ENCODE results near the gene NIPAL3.

NIPAL3 gene

DNA sequence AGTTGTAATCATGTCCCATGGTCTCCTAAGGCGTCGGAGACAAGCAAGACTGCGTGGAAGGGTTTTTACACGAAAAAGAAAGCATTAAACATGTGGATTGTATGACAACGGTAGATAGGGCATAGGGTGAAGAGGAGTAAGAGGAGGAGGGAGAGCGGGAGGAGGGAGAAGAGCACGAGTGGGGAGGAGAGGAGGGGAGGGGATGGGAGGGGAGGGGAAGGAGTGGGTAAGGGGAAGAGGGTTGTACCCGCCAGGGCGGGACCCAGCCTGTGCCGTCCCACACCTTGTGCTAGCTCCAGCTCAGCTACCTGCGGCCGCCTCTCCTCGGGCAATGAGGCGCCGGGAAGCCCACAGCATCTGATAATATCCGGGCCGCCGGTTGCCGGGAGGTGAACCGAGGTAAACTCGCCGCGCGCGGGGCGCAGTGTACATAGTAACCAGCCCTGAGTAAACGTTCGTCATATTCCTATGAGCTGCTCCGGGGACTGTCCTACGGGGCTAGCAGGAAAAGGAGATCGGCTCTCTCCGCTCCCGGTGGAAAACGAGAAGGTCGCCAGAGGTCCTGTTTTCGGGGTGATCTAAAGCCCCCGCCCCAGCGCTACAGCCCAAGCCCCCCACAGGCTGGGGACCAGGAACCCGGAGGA is 86.6 kb downstream of the NIPAL3 start:
- H3K18ac ChIP-seq (ENCODE audit: low read length): peak overlapping the region; percentile 38
- H3K4ac ChIP-seq (ENCODE audit: low read depth, low read length): no peak overlapping the region
- H3K27me3 ChIP-seq (ENCODE audit: insufficient read depth, low read length): no peaks in the 10 kb centered on the region
- peak overlapping the region; percentile 48 for H2BK5ac ChIP-seq (ENCODE audit: low read depth, low read length, poor library complexity)
- H2AFZ ChIP-seq (ENCODE audit: insufficient read depth, low read length, poor library complexity): peak overlapping the region; percentile 62
- no CpG with 5 or more reads among the region's 39 CpGs for WGBS (ENCODE audit: extremely low coverage, insufficient coverage, insufficient read length)
- peaks cover 4 to 7% of the 10 kb centered on the region in 2 experiments for H3K4me1 ChIP-seq (ENCODE audit: control insufficient read depth in 1 of 2, insufficient read depth in 2 of 2, low read length in 2 of 2)
- H3K4me3 ChIP-seq (ENCODE audit: low read depth, low read length): peak overlapping the region; percentile 78
- H3K36me3 ChIP-seq (ENCODE audit: control insufficient read depth in 1 of 2, insufficient read depth in 2 of 2, low read length in 2 of 2): no peaks in the 10 kb centered on the region
- peak overlapping the region; percentile 67 for H2BK120ac ChIP-seq (ENCODE audit: insufficient read depth, low read length, poor library complexity)
- DNase-seq: peak; percentile 74 to 81
- peak overlapping the region; percentile 91 for H3K4me2 ChIP-seq (ENCODE audit: low read length)
- peak overlapping the region; percentile 78 for H4K91ac ChIP-seq (ENCODE audit: low read depth, low read length)
- H3K9me3 ChIP-seq (ENCODE audit: insufficient read depth, low read depth, low read length): no peaks in the 10 kb centered on the region
- H2AK5ac ChIP-seq (ENCODE audit: low read length): no peak overlapping the region
- H3K23ac ChIP-seq (ENCODE audit: low read length): no peak overlapping the region
- peak overlapping the region; percentile 75 for H3K14ac ChIP-seq (ENCODE audit: low read length)
- peaks cover 6% of the 10 kb centered on the region for H3K79me2 ChIP-seq (ENCODE audit: control insufficient read depth, insufficient read depth, low read length, poor library complexity)
- H4K8ac ChIP-seq (ENCODE audit: low read depth, low read length): peak overlapping the region; percentile 83
- peak overlapping the region; percentile 70 for H3K9ac ChIP-seq (ENCODE audit: low read length)
- H3K79me1 ChIP-seq (ENCODE audit: low read length): peaks cover 12% of the 10 kb centered on the region
- peak overlapping the region; percentile 76 for H3K27ac ChIP-seq (ENCODE audit: low read depth, low read length)
- H4K12ac ChIP-seq (ENCODE audit: low read depth, low read length): peak overlapping the region; percentile 56
- no peak overlapping the region for H2BK12ac ChIP-seq (ENCODE audit: low read length)

DNA sequence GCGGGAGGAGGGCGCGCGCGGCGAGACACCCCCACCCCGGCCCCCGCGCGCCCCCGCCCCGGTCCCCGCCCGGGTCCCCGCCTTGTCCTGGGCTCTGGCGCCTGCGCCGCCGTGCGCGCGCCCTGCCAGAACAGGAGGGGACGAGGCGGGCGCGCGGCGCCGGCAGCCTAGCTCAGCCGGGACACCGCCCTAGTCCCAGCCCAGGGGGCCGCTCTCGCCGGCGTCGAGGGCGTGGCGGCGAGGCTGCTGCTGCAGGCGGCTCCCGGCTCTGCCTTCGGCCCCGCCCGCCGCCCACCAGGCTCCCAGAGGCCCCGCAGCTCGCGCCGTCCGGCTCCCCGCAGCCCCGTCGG is 87.1 kb downstream of the NIPAL3 start, which contains the start of gene RCAN3:
Gene RCAN3 (plus strand): TSS at position 128 of the 350 bp plus-strand sequence. CDS start 11,537 bp downstream, outside the sequence.
- Histone ChIP-seq H3K79me2 (ENCODE audit: control insufficient read depth, insufficient read depth, low read length, poor library complexity) (peaks cover 6% of the 10 kb centered on the region), H3K36me3 (ENCODE audit: control insufficient read depth in 1 of 2, insufficient read depth in 2 of 2, low read length in 2 of 2) (no peaks in the 10 kb centered on the region), H3K4ac (ENCODE audit: low read depth, low read length) (peak within 1 kb of the TSS; percentile 47), H2BK12ac (ENCODE audit: low read length) (peak within 1 kb of the TSS; percentile 30), H3K9me3 (ENCODE audit: insufficient read depth, low read depth, low read length) (no peaks in the 10 kb centered on the region), H4K8ac (ENCODE audit: low read depth, low read length) (peak within 1 kb of the TSS; percentile 83), H3K18ac (ENCODE audit: low read length) (peak within 1 kb of the TSS; percentile 85), H3K4me3 (ENCODE audit: low read depth, low read length) (peak within 1 kb of the TSS; percentile 78), H3K27me3 (ENCODE audit: insufficient read depth, low read length) (no peaks in the 10 kb centered on the region), H3K4me1 (ENCODE audit: control insufficient read depth in 1 of 2, insufficient read depth in 2 of 2, low read length in 2 of 2) (peaks cover 4 to 7% of the 10 kb centered on the region in 2 experiments), H3K14ac (ENCODE audit: low read length) (peak within 1 kb of the TSS; percentile 82), H3K9ac (ENCODE audit: low read length) (peak within 1 kb of the TSS; percentile 70), H2AFZ (ENCODE audit: insufficient read depth, low read length, poor library complexity) (peak within 1 kb of the TSS; percentile 95), H2BK120ac (ENCODE audit: insufficient read depth, low read length, poor library complexity) (peak within 1 kb of the TSS; percentile 81), H2BK5ac (ENCODE audit: low read depth, low read length, poor library complexity) (peak within 1 kb of the TSS; percentile 72), H2AK5ac (ENCODE audit: low read length) (no peak within 1 kb of the TSS), H4K12ac (ENCODE audit: low read depth, low read length) (peak within 1 kb of the TSS; percentile 94), H4K91ac (ENCODE audit: low read depth, low read length) (peak within 1 kb of the TSS; percentile 89), H3K27ac (ENCODE audit: low read depth, low read length) (peak within 1 kb of the TSS; percentile 76), H3K79me1 (ENCODE audit: low read length) (peaks cover 12% of the 10 kb centered on the region), H3K23ac (ENCODE audit: low read length) (no peak within 1 kb of the TSS), H3K4me2 (ENCODE audit: low read length) (peak within 1 kb of the TSS; percentile 91)
- WGBS (ENCODE audit: extremely low coverage, insufficient coverage, insufficient read length): no CpG with 5 or more reads among the region's 53 CpGs
- peak; percentile 89 to 90 for DNase-seq

DNA sequence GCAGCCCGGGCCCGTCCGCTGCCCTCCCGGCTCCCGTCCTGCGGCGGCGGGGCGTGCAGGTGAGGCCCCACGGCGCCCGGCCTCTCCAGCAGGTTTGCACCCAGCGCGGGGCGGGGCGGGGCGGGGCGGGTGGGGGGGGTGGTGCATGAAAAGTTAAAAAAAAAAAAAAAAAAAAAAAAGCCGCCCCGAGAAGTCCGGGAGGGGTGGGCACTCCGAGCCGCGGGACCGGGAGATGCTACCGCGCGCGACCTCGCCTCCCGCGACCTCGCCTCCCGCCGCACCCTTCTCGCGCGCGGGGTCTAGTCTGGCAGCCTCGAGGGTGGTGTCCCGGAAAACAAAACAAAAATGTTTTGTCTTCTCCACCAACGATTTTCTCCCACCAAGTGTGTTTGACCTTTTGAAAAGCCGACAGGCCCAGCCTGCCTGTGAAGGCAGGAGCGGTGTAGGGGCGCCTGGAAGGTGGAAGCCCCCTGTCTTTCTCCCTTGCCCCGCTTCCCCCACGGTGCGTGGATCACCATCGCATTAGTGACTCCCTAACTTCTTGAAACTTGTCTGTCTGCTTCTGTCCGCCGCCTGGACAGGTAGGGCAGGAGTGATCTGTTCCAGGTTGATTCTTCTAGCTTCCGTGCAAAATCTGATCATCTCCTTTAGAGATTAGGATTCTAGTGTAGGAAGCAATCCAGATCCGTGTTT is 87.6 kb downstream of the NIPAL3 start:
- Histone ChIP-seq H3K4ac (ENCODE audit: low read depth, low read length) (peak overlapping the region; percentile 47), H2AK5ac (ENCODE audit: low read length) (no peak overlapping the region), H3K4me3 (ENCODE audit: low read depth, low read length) (peak overlapping the region; percentile 78), H4K8ac (ENCODE audit: low read depth, low read length) (peak overlapping the region; percentile 66), H3K23ac (ENCODE audit: low read length) (no peak overlapping the region), H3K9ac (ENCODE audit: low read length) (peak overlapping the region; percentile 0), H4K91ac (ENCODE audit: low read depth, low read length) (peak overlapping the region; percentile 89), H3K9me3 (ENCODE audit: insufficient read depth, low read depth, low read length) (no peaks in the 10 kb centered on the region), H3K14ac (ENCODE audit: low read length) (peak overlapping the region; percentile 82), H2BK12ac (ENCODE audit: low read length) (peak overlapping the region; percentile 30), H2AFZ (ENCODE audit: insufficient read depth, low read length, poor library complexity) (peak overlapping the region; percentile 95), H3K4me2 (ENCODE audit: low read length) (peak overlapping the region; percentile 64), H3K27me3 (ENCODE audit: insufficient read depth, low read length) (no peaks in the 10 kb centered on the region), H3K36me3 (ENCODE audit: control insufficient read depth in 1 of 2, insufficient read depth in 2 of 2, low read length in 2 of 2) (no peaks in the 10 kb centered on the region), H4K12ac (ENCODE audit: low read depth, low read length) (peak overlapping the region; percentile 94), H3K4me1 (ENCODE audit: control insufficient read depth in 1 of 2, insufficient read depth in 2 of 2, low read length in 2 of 2) (peaks cover 4 to 7% of the 10 kb centered on the region in 2 experiments), H3K79me2 (ENCODE audit: control insufficient read depth, insufficient read depth, low read length, poor library complexity) (peaks cover 6% of the 10 kb centered on the region), H3K27ac (ENCODE audit: low read depth, low read length) (peak overlapping the region; percentile 40), H2BK5ac (ENCODE audit: low read depth, low read length, poor library complexity) (peak overlapping the region; percentile 72), H3K79me1 (ENCODE audit: low read length) (peaks cover 12% of the 10 kb centered on the region), H3K18ac (ENCODE audit: low read length) (peak overlapping the region; percentile 85), H2BK120ac (ENCODE audit: insufficient read depth, low read length, poor library complexity) (peak overlapping the region; percentile 81)
- no CpG with 5 or more reads among the region's 53 CpGs for WGBS (ENCODE audit: extremely low coverage, insufficient coverage, insufficient read length)
- peak; percentile 12 to 28 for DNase-seq

DNA sequence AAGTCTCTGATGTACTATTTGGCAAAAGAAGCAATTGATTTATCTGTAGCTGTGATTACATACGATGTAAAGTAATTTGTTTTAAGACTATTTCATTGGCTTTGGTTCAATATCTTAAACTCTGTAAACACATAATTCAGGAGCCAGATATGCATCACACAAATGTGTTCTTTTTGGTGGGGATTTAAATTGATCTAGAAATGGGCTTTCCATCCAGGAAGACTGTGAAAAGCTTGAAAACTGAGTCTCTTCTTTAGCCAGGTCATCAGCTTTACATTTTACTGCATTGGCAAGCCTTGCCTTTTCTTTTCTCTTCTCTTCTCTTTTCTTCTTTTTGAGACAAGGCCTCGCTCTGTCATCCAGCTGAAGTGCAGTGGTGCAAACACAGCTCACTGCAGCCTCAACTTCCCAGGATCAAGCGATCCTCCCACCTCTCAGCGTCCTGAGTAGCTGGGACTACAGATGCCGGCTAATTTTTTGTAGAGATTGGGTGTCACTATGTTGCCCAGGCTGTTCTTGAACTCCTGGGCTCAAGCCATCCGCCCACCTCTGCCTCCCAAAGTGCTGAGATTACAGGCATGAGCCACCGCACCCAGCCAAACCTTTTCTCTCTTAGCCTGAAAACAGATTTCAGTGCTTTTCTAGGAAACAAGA is 88.4 kb downstream of the NIPAL3 start:
- Histone ChIP-seq H3K4me3 (ENCODE audit: low read depth, low read length) (no peak overlapping the region), H2BK12ac (ENCODE audit: low read length) (no peak overlapping the region), H3K27ac (ENCODE audit: low read depth, low read length) (no peak overlapping the region), H4K12ac (ENCODE audit: low read depth, low read length) (no peak overlapping the region), H3K4me1 (ENCODE audit: control insufficient read depth in 1 of 2, insufficient read depth in 2 of 2, low read length in 2 of 2) (peaks cover 4 to 7% of the 10 kb centered on the region in 2 experiments), H2BK120ac (ENCODE audit: insufficient read depth, low read length, poor library complexity) (no peak overlapping the region), H4K8ac (ENCODE audit: low read depth, low read length) (no peak overlapping the region), H3K27me3 (ENCODE audit: insufficient read depth, low read length) (no peaks in the 10 kb centered on the region), H3K79me2 (ENCODE audit: control insufficient read depth, insufficient read depth, low read length, poor library complexity) (peaks cover 6% of the 10 kb centered on the region), H2AFZ (ENCODE audit: insufficient read depth, low read length, poor library complexity) (no peak overlapping the region), H3K9ac (ENCODE audit: low read length) (no peak overlapping the region), H3K36me3 (ENCODE audit: control insufficient read depth in 1 of 2, insufficient read depth in 2 of 2, low read length in 2 of 2) (no peaks in the 10 kb centered on the region), H3K23ac (ENCODE audit: low read length) (no peak overlapping the region), H3K9me3 (ENCODE audit: insufficient read depth, low read depth, low read length) (no peaks in the 10 kb centered on the region), H3K79me1 (ENCODE audit: low read length) (peaks cover 12% of the 10 kb centered on the region), H4K91ac (ENCODE audit: low read depth, low read length) (no peak overlapping the region), H3K14ac (ENCODE audit: low read length) (no peak overlapping the region), H3K4ac (ENCODE audit: low read depth, low read length) (no peak overlapping the region), H2AK5ac (ENCODE audit: low read length) (no peak overlapping the region), H3K4me2 (ENCODE audit: low read length) (no peak overlapping the region), H2BK5ac (ENCODE audit: low read depth, low read length, poor library complexity) (no peak overlapping the region), H3K18ac (ENCODE audit: low read length) (no peak overlapping the region)
- no peak for DNase-seq
- no CpG with 5 or more reads among the region's 7 CpGs for WGBS (ENCODE audit: extremely low coverage, insufficient coverage, insufficient read length)
